WTC11 (cell line): ENCODE data around the gene FOXO3. TPM values are rescaled to one million over a fixed set of nuclear protein-coding genes. Genes with fewer than 3 reads are reported as not detected.

ENCODE experiments used
- ATAC-seq: fragments of 200-7000 bp; cut with Tn5 transposase; 2 replicates; pipeline ENCODE4 v1.10.0; 2021; ENCODE audit warnings: mild to moderate bottlenecking, moderate library complexity
- CTCF ChIA-PET: fragments of 300-600 bp; sonication (Branson Sonifier 250); formaldehyde crosslinking; loops from one replicate; lab custom pipeline; 2021; ENCODE audit warnings: antibody characterized with exemption; lab: Charles Lee
- POLR2A ChIA-PET: fragments of 350-600 bp; sonication (Branson Sonifier 250); formaldehyde crosslinking; loops from one replicate; lab custom pipeline; 2021; ENCODE audit warnings: antibody characterized with exemption; lab: Charles Lee
- DNase-seq: peaks from one replicate; pipeline ENCODE4 v3.0.0; 2021; ENCODE audit warnings: low spot score
- H3K27ac Mint-ChIP-seq: 2 replicates; pipeline ENCODE4 v1.8.0; 2021; ENCODE audit warnings: mixed read lengths
- H3K27me3 Mint-ChIP-seq: 2 replicates; pipeline ENCODE4 v1.8.0; 2021; ENCODE audit warnings: low read depth, mild to moderate bottlenecking, moderate library complexity, mixed read lengths
- H3K36me3 Mint-ChIP-seq: 2 replicates; pipeline ENCODE4 v1.8.0; 2021; ENCODE audit warnings: mixed read lengths
- H3K4me1 Mint-ChIP-seq: 2 replicates; pipeline ENCODE4 v1.8.0; 2022; ENCODE audit warnings: mixed read lengths
- H3K4me3 Mint-ChIP-seq: 2 replicates; pipeline ENCODE4 v1.8.0; 2021; ENCODE audit warnings: mild to moderate bottlenecking, moderate library complexity, mixed read lengths
- H3K9me3 Mint-ChIP-seq: 2 replicates; pipeline ENCODE4 v1.8.0; 2021; ENCODE audit warnings: mixed read lengths
- ATF6 ChIP-seq: sonication (generic); formaldehyde crosslinking; IDR thresholded peaks from 2 replicates; pipeline ENCODE4 v1.8.1; 2023; ENCODE audit warnings: mild to moderate bottlenecking, missing genetic modification reagents
- CREM ChIP-seq: sonication (generic); formaldehyde crosslinking; IDR thresholded peaks from 2 replicates; pipeline ENCODE4 v1.8.1; 2022; ENCODE audit warnings: mild to moderate bottlenecking, missing genetic modification reagents, moderate library complexity
- ERG ChIP-seq: fragments of 250-450 bp; sonication (Bioruptor Pico); IDR thresholded peaks from 2 replicates; pipeline ENCODE4 v1.8.0; 2021; ENCODE audit warnings: mild to moderate bottlenecking
- FOXJ3 ChIP-seq: sonication (generic); formaldehyde crosslinking; IDR thresholded peaks from 2 replicates; pipeline ENCODE4 v1.9.0; 2021; ENCODE audit warnings: missing genetic modification reagents, mild to moderate bottlenecking, borderline replicate concordance
- GTF2I ChIP-seq: fragments of 250-450 bp; sonication (Bioruptor Pico); conservative IDR thresholded peaks from 2 replicates; pipeline ENCODE4 v1.4.0; 2021; ENCODE audit warnings: mild to moderate bottlenecking
- JUN ChIP-seq: sonication (generic); formaldehyde crosslinking; IDR thresholded peaks from 2 replicates; pipeline ENCODE4 v1.8.0; 2023; ENCODE audit warnings: mild to moderate bottlenecking, missing genetic modification reagents
- KAT7 ChIP-seq: sonication (generic); formaldehyde crosslinking; IDR thresholded peaks from 2 replicates; pipeline ENCODE4 v1.8.1; 2023; ENCODE audit warnings: missing genetic modification reagents, mild to moderate bottlenecking, borderline replicate concordance
- MLX ChIP-seq: sonication (generic); formaldehyde crosslinking; IDR thresholded peaks from 2 replicates; pipeline ENCODE4 v1.8.1; 2023; ENCODE audit warnings: mild to moderate bottlenecking, missing genetic modification reagents, moderate library complexity
- MYBL2 ChIP-seq: sonication (generic); formaldehyde crosslinking; IDR thresholded peaks from 2 replicates; pipeline ENCODE4 v1.8.1; 2023; ENCODE audit warnings: mild to moderate bottlenecking, moderate library complexity, missing genetic modification reagents
- NFATC4 ChIP-seq: fragments of 250-450 bp; sonication (Bioruptor Pico); IDR thresholded peaks from 2 replicates; pipeline ENCODE4 v1.9.0; 2021; ENCODE audit warnings: mild to moderate bottlenecking
- NFE2L1 ChIP-seq: sonication (generic); formaldehyde crosslinking; IDR thresholded peaks from 2 replicates; pipeline ENCODE4 v1.8.1; 2023; ENCODE audit warnings: missing genetic modification reagents
- PRDM15 ChIP-seq: sonication (generic); formaldehyde crosslinking; IDR thresholded peaks from 2 replicates; pipeline ENCODE4 v1.8.0; 2022; ENCODE audit warnings: missing genetic modification reagents
- RELA ChIP-seq: sonication (generic); formaldehyde crosslinking; IDR thresholded peaks from 2 replicates; pipeline ENCODE4 v1.8.1; 2022; ENCODE audit warnings: missing genetic modification reagents, mild to moderate bottlenecking, borderline replicate concordance
- TCF7 ChIP-seq: sonication (generic); formaldehyde crosslinking; IDR thresholded peaks from 2 replicates; pipeline ENCODE4 v1.8.0; 2022; ENCODE audit warnings: mild to moderate bottlenecking, low read depth, missing genetic modification reagents, moderate library complexity
- TP53 ChIP-seq: sonication (generic); formaldehyde crosslinking; IDR thresholded peaks from 2 replicates; pipeline ENCODE4 v1.8.1; 2023; ENCODE audit warnings: mild to moderate bottlenecking, missing genetic modification reagents
- ZBTB43 ChIP-seq: sonication (generic); formaldehyde crosslinking; IDR thresholded peaks from 2 replicates; pipeline ENCODE4 v1.8.1; 2023; ENCODE audit warnings: mild to moderate bottlenecking, missing genetic modification reagents
- ZNF138 ChIP-seq: sonication (generic); formaldehyde crosslinking; conservative IDR thresholded peaks from 2 replicates; pipeline ENCODE4 v1.8.1; 2022; ENCODE audit warnings: mild to moderate bottlenecking, moderate library complexity, missing genetic modification reagents
- ZNF232 ChIP-seq: sonication (generic); formaldehyde crosslinking; IDR thresholded peaks from 2 replicates; pipeline ENCODE4 v1.8.0; 2022; ENCODE audit warnings: mild to moderate bottlenecking, missing genetic modification reagents
- ZNF317 ChIP-seq: sonication (generic); formaldehyde crosslinking; IDR thresholded peaks from 2 replicates; pipeline ENCODE4 v1.8.1; 2023; ENCODE audit warnings: low read depth, mild to moderate bottlenecking, moderate library complexity, missing genetic modification reagents, borderline replicate concordance
- total RNA-seq: library from RNA; stranded (reverse); gene quantifications from 3 replicates; pipeline ENCODE4 v1.2.3, GENCODE V29; 2021

Gene FOXO3
- total RNA-seq, 1 experiment from 2014 or later = 15.6 TPM

GRCh38 chr6:108549741-108550140, 11.0 kb upstream of the FOXO3 start (continued):
- TF ChIP-seq ATF6 (CRISPR knock-in tag) (no peak), ZNF232 (CRISPR knock-in tag) (no peak), MYBL2 (CRISPR knock-in tag) (no peak), ERG (CRISPR knock-in tag) (no peak), NFE2L1 (no peak), ZNF138 (no peak), TP53 (CRISPR knock-in tag) (no peak)

- no peak for TF ChIP-seq CREM
- no peak for TF ChIP-seq ZNF317 (CRISPR knock-in tag)
- TF ChIP-seq GTF2I = no peak
- no peak for TF ChIP-seq JUN
- TF ChIP-seq PRDM15 (CRISPR knock-in tag) = no peak
- TF ChIP-seq NFATC4 (CRISPR knock-in tag) = no peak
- no peak for TF ChIP-seq KAT7 (CRISPR knock-in tag)
- no peak for TF ChIP-seq ZBTB43 (CRISPR knock-in tag)
- ChIA-PET CTCF (interaction anchor here (1.5 kb wide), 1 partner anchor 343 kb away, joined by 4 read pairs; no protein-coding TSS in a partner anchor), POLR2A (no interaction called here)
- ATAC-seq (no peak), DNase-seq (no peak)
- Mint-ChIP-seq H3K27me3 (peaks cover 10% of the 10 kb centered on the region), H3K4me3 (no peak overlapping the region), H3K27ac (no peak overlapping the region), H3K9me3 (no peaks in the 10 kb centered on the region), H3K4me1 (no peaks in the 10 kb centered on the region), H3K36me3 (no peaks in the 10 kb centered on the region)
These were observed 10.5 kb upstream of the FOXO3 start for GRCh38 chr6:108550256-108550655.

- H3K27ac Mint-ChIP-seq = no peak overlapping the region
- H3K4me3 Mint-ChIP-seq = no peak overlapping the region
- peaks cover 32% of the 10 kb centered on the region for H3K27me3 Mint-ChIP-seq
- no peak for DNase-seq
- TF ChIP-seq FOXJ3 (CRISPR knock-in tag) (no peak), TCF7 (CRISPR knock-in tag) (no peak), JUN (no peak), MLX (CRISPR knock-in tag) (no peak), RELA (no peak)
- H3K4me1 Mint-ChIP-seq = peaks cover 7% of the 10 kb centered on the region
- no peaks in the 10 kb centered on the region for H3K36me3 Mint-ChIP-seq
- ChIA-PET POLR2A (no interaction called here), CTCF (interaction anchor here (1.3 kb wide), 1 partner anchor 14 kb away, joined by 3 read pairs; no protein-coding TSS in a partner anchor)
- no peaks in the 10 kb centered on the region for H3K9me3 Mint-ChIP-seq
- no peak for ATAC-seq
These were observed 5.2 kb upstream of the FOXO3 start for GRCh38 chr6:108555399-108556052.
